Measurements from ENCODE around the gene PRX. TPM values are rescaled to one million over a fixed set of nuclear protein-coding genes. Genes with fewer than 3 reads are reported as not detected.
A peak's percentile ranks its signal among the peaks of the same experiment; 100 is the strongest.

PRX gene
- total RNA-seq, 4 donors from 2014 or later, result 454 to 667 (median 548) TPM

DNA sequence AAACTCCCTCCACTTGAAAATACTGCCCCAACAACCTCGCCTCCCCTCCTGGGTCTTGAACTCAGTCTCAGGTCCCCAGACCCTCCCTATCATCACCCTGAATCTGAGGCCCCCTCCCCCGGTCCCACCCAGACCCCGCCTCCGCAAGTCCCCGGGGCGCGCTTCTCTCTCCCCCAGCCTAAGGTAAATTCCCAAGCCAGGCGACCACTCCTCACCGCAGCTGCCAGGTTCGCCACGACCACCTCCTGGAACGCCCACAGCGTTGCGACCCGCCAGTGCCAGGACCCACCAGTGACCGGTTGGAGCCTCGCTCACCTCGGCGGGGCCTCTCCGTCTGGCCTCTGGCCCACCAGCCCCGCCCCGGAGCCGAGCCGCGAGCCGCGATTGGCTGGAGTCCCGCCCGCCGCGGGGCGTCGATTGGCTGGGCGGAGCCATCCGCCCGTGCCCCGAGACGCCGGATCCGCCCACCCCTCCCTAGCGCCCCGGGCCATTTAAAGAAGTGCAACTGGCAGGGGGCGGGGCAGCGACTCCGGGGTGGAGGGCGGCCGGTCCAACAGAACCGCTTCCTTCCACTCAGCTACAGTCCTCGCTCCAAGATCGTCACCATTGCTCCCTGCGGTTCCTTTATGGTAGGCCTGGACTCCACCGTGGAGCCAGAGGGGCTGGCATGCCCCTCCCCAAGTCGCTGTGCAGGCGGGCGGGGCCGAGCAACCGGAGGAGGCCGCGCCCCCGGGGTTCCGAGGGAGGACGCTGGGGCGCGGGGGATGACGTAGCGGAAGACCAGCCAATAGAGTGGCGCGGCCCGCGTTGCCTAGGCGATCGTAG lies 31.0 kb upstream of the PRX start, which contains the start of gene SERTAD3:
SERTAD3 (minus strand) TSS at position 336 of the 825 bp plus-strand sequence. CDS start 2,255 bp downstream, outside the sequence.
- TF ChIP-seq, protein P1, sequence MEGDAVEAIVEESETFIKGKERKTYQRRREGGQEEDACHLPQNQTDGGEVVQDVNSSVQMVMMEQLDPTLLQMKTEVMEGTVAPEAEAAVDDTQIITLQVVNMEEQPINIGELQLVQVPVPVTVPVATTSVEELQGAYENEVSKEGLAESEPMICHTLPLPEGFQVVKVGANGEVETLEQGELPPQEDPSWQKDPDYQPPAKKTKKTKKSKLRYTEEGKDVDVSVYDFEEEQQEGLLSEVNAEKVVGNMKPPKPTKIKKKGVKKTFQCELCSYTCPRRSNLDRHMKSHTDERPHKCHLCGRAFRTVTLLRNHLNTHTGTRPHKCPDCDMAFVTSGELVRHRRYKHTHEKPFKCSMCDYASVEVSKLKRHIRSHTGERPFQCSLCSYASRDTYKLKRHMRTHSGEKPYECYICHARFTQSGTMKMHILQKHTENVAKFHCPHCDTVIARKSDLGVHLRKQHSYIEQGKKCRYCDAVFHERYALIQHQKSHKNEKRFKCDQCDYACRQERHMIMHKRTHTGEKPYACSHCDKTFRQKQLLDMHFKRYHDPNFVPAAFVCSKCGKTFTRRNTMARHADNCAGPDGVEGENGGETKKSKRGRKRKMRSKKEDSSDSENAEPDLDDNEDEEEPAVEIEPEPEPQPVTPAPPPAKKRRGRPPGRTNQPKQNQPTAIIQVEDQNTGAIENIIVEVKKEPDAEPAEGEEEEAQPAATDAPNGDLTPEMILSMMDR (IDR thresholded peaks at IDR 0.05), result peak in 1 of 5 experiments; percentile 44
- TF ChIP-seq POLR2A (IDR thresholded peaks at IDR 0.05), result peak; percentile 97 to 99
- TF ChIP-seq EP300 (IDR thresholded peaks at IDR 0.05), result peak; percentile 77 to 97
- no peaks in the 10 kb centered on the region for H3K27me3 ChIP-seq
- H3K9me3 ChIP-seq, result no peaks in the 10 kb centered on the region
- peaks cover 0 to 47% (median 0%) of the 10 kb centered on the region in 3 donors for H3K36me3 ChIP-seq
- 0 to 2% methylated on average over 26 to 49 of the region's 72 CpGs for WGBS, 2 donors
- peak within 1 kb of the TSS; percentile 99 to 100 (median 99) for H3K27ac ChIP-seq
- H3K4me1 ChIP-seq, result peaks cover 0 to 34% (median 9%) of the 10 kb centered on the region in 4 donors
- DNase-seq (ENCODE audit: low spot score in 2 of 2), result peak; percentile 97 to 98
- peak within 1 kb of the TSS; percentile 59 to 97 (median 88) for H3K4me3 ChIP-seq

DNA sequence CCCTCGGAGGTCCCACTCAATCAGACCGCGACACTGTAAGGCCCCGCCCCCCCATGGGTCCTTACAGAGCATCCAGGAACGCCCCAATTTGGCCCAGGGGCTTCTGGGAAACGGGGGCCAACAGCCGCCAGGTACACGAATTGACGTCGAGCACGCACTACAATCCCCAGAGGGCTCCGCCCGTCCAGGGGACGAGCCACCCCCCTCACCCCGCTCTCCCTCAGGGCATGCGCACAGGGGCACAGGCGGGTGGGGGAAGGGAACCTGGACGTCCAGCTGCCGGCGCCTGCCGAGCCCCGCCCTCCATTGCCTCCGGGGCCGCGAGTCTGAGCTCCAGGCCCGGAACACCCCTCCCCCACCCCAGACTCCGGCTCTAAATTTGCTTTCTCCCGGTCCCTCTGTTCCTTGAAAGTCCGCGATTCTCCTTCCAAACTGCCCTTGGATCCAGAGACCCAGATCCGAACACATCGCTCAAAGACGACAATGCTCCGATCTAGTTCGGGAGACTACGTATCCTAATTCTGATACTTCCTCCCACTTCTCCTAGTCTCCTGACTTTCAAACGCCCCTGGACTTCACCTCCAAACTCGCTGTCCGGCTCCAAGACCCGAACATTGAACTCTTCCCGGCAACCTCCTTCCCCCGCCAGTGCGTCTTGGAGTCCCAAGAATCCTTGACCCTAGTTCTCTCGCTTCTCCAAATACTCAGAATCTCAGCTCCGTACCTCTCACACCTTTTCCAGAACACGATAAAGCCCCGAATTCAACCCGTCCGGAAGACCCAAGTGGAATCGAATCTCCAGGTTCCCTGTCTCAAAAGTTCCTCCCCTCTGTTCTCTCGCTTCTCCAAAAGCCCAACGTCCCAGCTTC lies 30.2 kb upstream of the PRX start:
- peak; percentile 100 for DNase-seq (ENCODE audit: low spot score in 2 of 2)
- Histone ChIP-seq H3K27me3 (no peaks in the 10 kb centered on the region), H3K36me3 (peaks cover 0 to 39% (median 0%) of the 10 kb centered on the region in 3 donors), H3K27ac (peak overlapping the region; percentile 99 to 100 (median 99)), H3K4me3 (peak overlapping the region; percentile 59 to 97 (median 88)), H3K9me3 (no peaks in the 10 kb centered on the region), H3K4me1 (peaks cover 0 to 34% (median 9%) of the 10 kb centered on the region in 4 donors)
- TF ChIP-seq, protein P1 (IDR thresholded peaks at IDR 0.05), result peak in 1 of 5 experiments; percentile 52
- TF ChIP-seq POLR2A (IDR thresholded peaks at IDR 0.05) (peak; percentile 76 to 89), EP300 (IDR thresholded peaks at IDR 0.05) (peak; percentile 93 to 100)
- WGBS, 2 donors, result 0 to 1% methylated on average over 43 to 52 of the region's 52 CpGs

GRCh38 chr19:40442328-40443130 lies 29.4 kb upstream of the PRX start:
- DNase-seq (ENCODE audit: low spot score in 2 of 2), result no peak
- H3K27ac ChIP-seq, result peak overlapping the region; percentile 88 to 100 (median 99)
- WGBS, 2 donors, result 9 to 13% methylated on average over 22 of the region's 22 CpGs
- no peaks in the 10 kb centered on the region for H3K27me3 ChIP-seq
- H3K36me3 ChIP-seq, result peaks cover 0 to 30% (median 0%) of the 10 kb centered on the region in 3 donors
- peaks cover 0 to 34% (median 9%) of the 10 kb centered on the region in 4 donors for H3K4me1 ChIP-seq
- peak overlapping the region; percentile 10 to 97 (median 88) for H3K4me3 ChIP-seq
- H3K9me3 ChIP-seq, result no peaks in the 10 kb centered on the region
- TF ChIP-seq, protein P1 (IDR thresholded peaks at IDR 0.05), result no peak
- no peak for TF ChIP-seq EP300 (IDR thresholded peaks at IDR 0.05)
- TF ChIP-seq POLR2A (IDR thresholded peaks at IDR 0.05), result no peak

DNA sequence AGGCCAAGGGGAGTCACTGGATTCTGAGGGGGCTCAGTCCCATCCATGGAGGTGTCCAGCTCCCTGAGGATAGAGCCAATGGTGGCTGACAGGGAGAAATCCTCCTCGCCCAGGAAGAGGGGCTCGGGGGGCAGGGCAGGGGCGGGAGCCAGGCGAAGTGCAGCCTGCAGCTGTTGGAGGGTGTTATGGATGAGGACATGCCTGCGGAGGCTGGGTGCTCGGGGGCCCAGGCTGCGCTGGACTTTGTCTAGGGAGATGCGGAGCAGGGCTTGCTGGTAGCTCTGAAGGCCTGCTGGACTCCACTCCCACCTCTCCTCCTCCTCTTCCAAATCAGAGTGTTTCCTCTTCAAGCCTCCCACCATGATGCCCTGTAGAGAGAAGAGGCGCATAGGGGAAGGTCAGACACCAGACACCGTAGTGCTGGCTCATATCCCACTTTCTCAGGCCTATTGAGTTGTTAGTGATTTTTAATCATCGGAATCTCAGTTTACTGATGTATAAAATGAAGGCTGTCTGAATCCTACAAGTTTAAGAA lies 28.6 kb upstream of the PRX start:
- WGBS, 2 donors, result 74 to 78% methylated on average over 11 of the region's 11 CpGs
- H3K27ac ChIP-seq, result peak overlapping the region; percentile 88 to 100 (median 99)
- no peak for DNase-seq (ENCODE audit: low spot score in 2 of 2)
- TF ChIP-seq, protein P1 (IDR thresholded peaks at IDR 0.05), result no peak
- no peak for TF ChIP-seq POLR2A (IDR thresholded peaks at IDR 0.05)
- TF ChIP-seq EP300 (IDR thresholded peaks at IDR 0.05), result no peak
- no peak overlapping the region for H3K4me3 ChIP-seq
- H3K9me3 ChIP-seq, result no peaks in the 10 kb centered on the region
- H3K4me1 ChIP-seq, result peaks cover 0 to 34% (median 9%) of the 10 kb centered on the region in 4 donors
- H3K27me3 ChIP-seq, result no peaks in the 10 kb centered on the region
- peaks cover 0 to 23% (median 0%) of the 10 kb centered on the region in 3 donors for H3K36me3 ChIP-seq
